SK-N-SH treated with all-trans-retinoic acid at 6 μM for 48 hours (cell line): ENCODE measurements around the gene PRR15L.

Source experiments
- BACH2 ChIP-seq: fragments of 250-450 bp; sonication (Bioruptor Pico); IDR thresholded peaks from 2 replicates; pipeline ENCODE4 v1.9.0; 2021; ENCODE audit warnings: mild to moderate bottlenecking, borderline replicate concordance
- RARB ChIP-seq: fragments of 250-450 bp; sonication (Bioruptor Pico); IDR thresholded peaks from 2 replicates; pipeline ENCODE4 v1.8.0; 2021; ENCODE audit warnings: mild to moderate bottlenecking, moderate library complexity
- TSHZ2 ChIP-seq: fragments of 250-450 bp; sonication (Bioruptor Pico); IDR thresholded peaks from 2 replicates; pipeline ENCODE4 v1.5.0; 2020; ENCODE audit warnings: mild to moderate bottlenecking, moderate library complexity
- ZNF70 ChIP-seq: fragments of 450-650 bp; formaldehyde crosslinking; IDR thresholded peaks from 2 replicates; pipeline ENCODE4 v1.5.0; 2020; ENCODE audit warnings: mild to moderate bottlenecking, moderate library complexity

GRCh38 chr17:47915776-47916398, 41.8 kb downstream of the PRR15L start:
- TF ChIP-seq BACH2 (CRISPR knock-in tag) (no peak), ZNF70 (CRISPR knock-in tag) (no peak), TSHZ2 (CRISPR knock-in tag) (no peak), RARB (no peak)
